A549 (cell line): Measurements from ENCODE around the gene DUSP2. TPM values are rescaled to one million over a fixed set of nuclear protein-coding genes. Genes with fewer than 3 reads are reported as not detected.

Source experiments
- ATAC-seq, 2 experiments: fragments of 200-7000 bp in 1 of 2; fragments of >200 bp in 1 of 2; cut with Nextera tagmentation in 1 of 2; cut with Tn5 transposase in 1 of 2; 3 replicates each; pipeline versions ENCODE4 v1.8.0 to v1.9.1; 2018 to 2020; ENCODE audit warnings: mild to moderate bottlenecking in 1 of 2, moderate library complexity in 1 of 2
- CTCF ChIA-PET: fragments of 300-600 bp; sonication (Branson Sonifier 250); formaldehyde crosslinking; extraction: SDS; loops from one replicate; lab custom pipeline; 2021; ENCODE audit warnings: antibody characterized with exemption, inconsistent platforms; lab: Yijun Ruan, JAX
- POLR2A ChIA-PET: fragments of 350-600 bp; formaldehyde crosslinking; extraction: SDS; loops from one replicate; lab custom pipeline; 2021; ENCODE audit warnings: antibody characterized with exemption, inconsistent platforms; lab: Yijun Ruan, JAX
- DNase-seq, 2 experiments: peaks; one replicate each; pipeline versions ENCODE4 v3.0.0 to v3.0.0-alpha.2; 2011 to 2016; ENCODE audit warnings: low read depth in 1 of 2, low spot score in 1 of 2
- FAIRE-seq: peaks from 2 replicates; lab custom pipeline; 2011; peaks lifted over from hg19 to GRCh38; lab: Jason Lieb, UNC
- H3K27ac ChIP-seq, 2 experiments: fragments of >200 bp; sonication (Bioruptor Twin); formaldehyde crosslinking; 3 replicates each; pipeline ENCODE4 v1.5.1; 2016 to 2017
- H3K4me1 ChIP-seq: fragments of >200 bp; sonication (Bioruptor Twin); formaldehyde crosslinking; 3 replicates; pipeline ENCODE4 v1.6.1; 2016
- H3K4me2 ChIP-seq: fragments of >200 bp; sonication (Bioruptor Twin); formaldehyde crosslinking; 3 replicates; pipeline ENCODE4 v1.6.1; 2016
- H3K4me3 ChIP-seq: fragments of >200 bp; sonication (Bioruptor Twin); formaldehyde crosslinking; 3 replicates; pipeline ENCODE4 v1.5.1; 2016
- H3K9me3 ChIP-seq: fragments of >200 bp; sonication (Bioruptor Twin); formaldehyde crosslinking; 3 replicates; pipeline ENCODE4 v1.6.1; 2016
- ATOH8 ChIP-seq: fragments of 250-450 bp; sonication (Bioruptor Pico); IDR thresholded peaks from 2 replicates; pipeline ENCODE4 v1.5.0; 2020; ENCODE audit warnings: low read depth, mild to moderate bottlenecking, moderate library complexity
- BHLHE40 ChIP-seq: IDR thresholded peaks from 2 replicates; pipeline ENCODE4 v1.6.1; 2012; ENCODE audit warnings: low read depth, low read length, inconsistent platforms
- CBX2 ChIP-seq: fragments of 200-600 bp; sonication (generic); IDR thresholded peaks from 2 replicates; pipeline ENCODE4 v1.6.1; 2016; ENCODE audit warnings: low read depth, mild to moderate bottlenecking, borderline replicate concordance
- CBX8 ChIP-seq: fragments of 200-600 bp; sonication (generic); IDR thresholded peaks from 2 replicates; pipeline ENCODE4 v1.6.1; 2016
- CHD2 ChIP-seq: fragments of 150-350 bp; IDR thresholded peaks from 2 replicates; pipeline ENCODE4 v1.6.1; 2014; ENCODE audit warnings: low read length; ENCODE audit not compliant: partially characterized antibody
- CHD4 ChIP-seq: fragments of 200-600 bp; sonication (generic); IDR thresholded peaks from 2 replicates; pipeline ENCODE4 v1.6.1; 2016; ENCODE audit warnings: antibody characterized with exemption, mild to moderate bottlenecking, borderline replicate concordance
- E2F6 ChIP-seq: IDR thresholded peaks from 2 replicates; pipeline ENCODE4 v1.6.1; 2012; ENCODE audit warnings: low read depth, borderline replicate concordance
- EP300 ChIP-seq, 2 experiments: fragments of >200 bp; sonication (Bioruptor Twin); formaldehyde crosslinking; IDR thresholded peaks; 2 replicates in 1 of 2; 3 replicates in 1 of 2; pipeline ENCODE4 v1.6.1; 2016 to 2017
- FOSB ChIP-seq: fragments of 250-450 bp; sonication (Bioruptor Pico); IDR thresholded peaks from 2 replicates; pipeline ENCODE4 v1.5.0; 2020; ENCODE audit warnings: mild to moderate bottlenecking, moderate library complexity
- HDAC2 ChIP-seq: fragments of 200-600 bp; sonication (generic); IDR thresholded peaks from 2 replicates; pipeline ENCODE4 v1.6.1; 2016
- HES2 ChIP-seq: fragments of >200 bp; sonication (Bioruptor Twin); formaldehyde crosslinking; IDR thresholded peaks from 2 replicates; pipeline ENCODE4 v1.6.1; 2016
- HEYL ChIP-seq: fragments of 250-450 bp; sonication (Bioruptor Pico); IDR thresholded peaks from 2 replicates; pipeline ENCODE4 v1.8.0; 2021; ENCODE audit warnings: mild to moderate bottlenecking, moderate library complexity
- HMGXB4 ChIP-seq: fragments of 250-450 bp; sonication (Bioruptor Pico); IDR thresholded peaks from 2 replicates; pipeline ENCODE4 v1.5.0; 2021; ENCODE audit warnings: mild to moderate bottlenecking, moderate library complexity, borderline replicate concordance
- HOXB13 ChIP-seq: fragments of 250-450 bp; sonication (Bioruptor Pico); IDR thresholded peaks from 2 replicates; pipeline ENCODE4 v1.5.0; 2020; ENCODE audit warnings: low read depth, mild to moderate bottlenecking, moderate library complexity
- JUN ChIP-seq, 2 experiments: fragments of >200 bp; sonication (Bioruptor Twin); formaldehyde crosslinking; IDR thresholded peaks; 2 replicates in 1 of 2; 3 replicates in 1 of 2; pipeline ENCODE4 v1.6.1; 2016 to 2017
- KDM5A ChIP-seq: fragments of 200-600 bp; sonication (generic); IDR thresholded peaks from 2 replicates; pipeline ENCODE4 v1.6.1; 2016; ENCODE audit warnings: antibody characterized with exemption, mild to moderate bottlenecking
- MAFK ChIP-seq: fragments of 450-650 bp; IDR thresholded peaks from 2 replicates; pipeline ENCODE4 v1.6.1; 2014; ENCODE audit not compliant: partially characterized antibody
- MYC ChIP-seq: IDR thresholded peaks from 2 replicates; pipeline ENCODE4 v1.6.1; 2012; ENCODE audit warnings: mild to moderate bottlenecking, inconsistent platforms, low read length, improper control_type of control experiment, borderline replicate concordance
- NFE2L2 ChIP-seq: fragments of 150-350 bp; conservative IDR thresholded peaks from 2 replicates; pipeline ENCODE4 v1.6.1; 2014; ENCODE audit warnings: low read length
- NPAS2 ChIP-seq: fragments of 250-450 bp; sonication (Bioruptor Pico); IDR thresholded peaks from 2 replicates; pipeline ENCODE4 v1.8.0; 2022; ENCODE audit warnings: mild to moderate bottlenecking, moderate library complexity, borderline replicate concordance
- NR3C1 ChIP-seq: fragments of >200 bp; sonication (Bioruptor Twin); formaldehyde crosslinking; IDR thresholded peaks from 3 replicates; pipeline ENCODE4 v1.6.1; 2017
- PHF8 ChIP-seq: fragments of 200-600 bp; sonication (generic); IDR thresholded peaks from 2 replicates; pipeline ENCODE4 v1.6.1; 2016; ENCODE audit warnings: low read depth, mild to moderate bottlenecking, antibody characterized with exemption, moderate library complexity, borderline replicate concordance
- POLR2AphosphoS2 ChIP-seq: conservative IDR thresholded peaks from 2 replicates; pipeline ENCODE4 v1.6.1; 2012; ENCODE audit warnings: low read length, improper control_type of control experiment, inconsistent platforms
- RCOR1 ChIP-seq: fragments of 150-350 bp; IDR thresholded peaks from 2 replicates; pipeline ENCODE4 v1.6.1; 2014; ENCODE audit warnings: antibody characterized with exemption, low read length, low read depth
- RFX5 ChIP-seq: fragments of 450-650 bp; IDR thresholded peaks from 2 replicates; pipeline ENCODE4 v1.7.1; 2014; ENCODE audit warnings: antibody characterized with exemption, mild to moderate bottlenecking, moderate library complexity
- TFCP2L1 ChIP-seq: fragments of 250-450 bp; sonication (Bioruptor Pico); IDR thresholded peaks from 2 replicates; pipeline ENCODE4 v1.5.0; 2021; ENCODE audit warnings: mild to moderate bottlenecking
- USF2 ChIP-seq: fragments of 450-650 bp; IDR thresholded peaks from 2 replicates; pipeline ENCODE4 v1.6.1; 2014; ENCODE audit warnings: antibody characterized with exemption
- WGBS: methylation state at CpG from one replicate; pipeline ENCODE4 v1.1.6; 2017; ENCODE audit errors: missing lambda C conversion rate; 5-methylcytosine and 5-hydroxymethylcytosine counted together
- polyA plus RNA-seq, 4 experiments: library from polyadenylated mRNA; depleted of rRNA in 3 of 4; stranded (reverse); fragments of >200 nt; fragmentation: RNase III in 1 of 4; extraction: RNeasy Plus Mini Kit Qiagen cat#74134 plus additional on column Dnase treatment in 1 of 4; gene quantifications; 2 replicates in 3 of 4; 3 replicates in 1 of 4; pipeline ENCODE4 v1.2.3, GENCODE V29; 2011 to 2017

Gene DUSP2
- polyA plus RNA-seq, 2 of the 4 experiments (the other 2 are of a cell fraction), result 0.26 to 0.27 TPM

- WGBS, result 88% methylated on average over 4 of the region's 6 CpGs
- ChIA-PET CTCF (interaction anchor here (15.3 kb wide), 1 partner anchor 10 kb away, joined by 126 read pairs; the partner anchor contains the start of gene ADRA2B), POLR2A (no interaction called here)
- ATAC-seq (no peak), FAIRE-seq (no peak), DNase-seq (no peak)
- peaks cover 12% of the 10 kb centered on the region for H3K9me3 ChIP-seq
- H3K27ac ChIP-seq, result no peak overlapping the region
- no peak for TF ChIP-seq CBX8
- TF ChIP-seq RCOR1, result no peak
- TF ChIP-seq CHD4, result no peak
- TF ChIP-seq NPAS2 (CRISPR knock-in tag), result no peak
- TF ChIP-seq HOXB13 (CRISPR knock-in tag), result no peak
- no peak for TF ChIP-seq HEYL (CRISPR knock-in tag)
- no peak for TF ChIP-seq TFCP2L1 (CRISPR knock-in tag)
- no peak for TF ChIP-seq HDAC2
- TF ChIP-seq EP300 (IDR thresholded peaks at IDR 0.05), result no peak
- no peak for TF ChIP-seq CHD2
- TF ChIP-seq MYC, result no peak
- H3K4me1 ChIP-seq, result no peaks in the 10 kb centered on the region
- H3K4me2 ChIP-seq, result no peak overlapping the region
- H3K4me3 ChIP-seq, result no peak overlapping the region
These were observed 40.8 kb downstream of the DUSP2 start for GRCh38 chr2:96104487-96104861.

- POLR2A ChIA-PET, result no interaction called here
- WGBS, result 51% methylated on average over 6 of the region's 6 CpGs
- H3K27ac ChIP-seq, result no peak overlapping the region
These were observed 41.3 kb downstream of the DUSP2 start for GRCh38 chr2:96103761-96104486.

GRCh38 chr2:96103187-96103601 is 42.0 kb downstream of the DUSP2 start:
- no peak overlapping the region for H3K4me2 ChIP-seq
- WGBS, result 78% methylated on average over 4 of the region's 8 CpGs
- H3K4me3 ChIP-seq, result no peak overlapping the region
- FAIRE-seq (no peak), DNase-seq (no peak), ATAC-seq (peak; percentile 52; a peak in 5 of 6 replicates)
- ChIA-PET CTCF (interaction anchor here (1.6 to 15.3 kb wide), 2 partner anchors 11 to 71 kb away, joined by 9 to 126 read pairs; partner anchors contain the start of gene ADRA2B), POLR2A (interaction anchor here (0.7 to 1.1 kb wide), 2 partner anchors 105 to 164 kb away, joined by 3 to 5 read pairs; partner anchors contain the start of gene STARD7)
- no peaks in the 10 kb centered on the region for H3K4me1 ChIP-seq
- H3K9me3 ChIP-seq, result peaks cover 12% of the 10 kb centered on the region
- TF ChIP-seq E2F6, result no peak
- no peak for TF ChIP-seq POLR2AphosphoS2
- no peak for TF ChIP-seq FOSB (CRISPR knock-in tag)
- TF ChIP-seq HMGXB4 (CRISPR knock-in tag), result no peak
- TF ChIP-seq HES2, result no peak
- TF ChIP-seq PHF8, result no peak
- no peak for TF ChIP-seq USF2
- TF ChIP-seq CBX2, result no peak
- no peak for TF ChIP-seq KDM5A
- no peak for TF ChIP-seq CBX8
- TF ChIP-seq CHD4, result no peak
- no peak for TF ChIP-seq NFE2L2
- no peak for TF ChIP-seq MAFK
- no peak overlapping the region for H3K27ac ChIP-seq

More at GRCh38 chr2:96103761-96104486, 41.3 kb downstream of the DUSP2 start:
- no peak overlapping the region for H3K4me3 ChIP-seq
- FAIRE-seq, result no peak
- TF ChIP-seq RFX5 (no peak), JUN (IDR thresholded peaks at IDR 0.05) (no peak), PHF8 (no peak), ATOH8 (CRISPR knock-in tag) (no peak), CHD4 (no peak), BHLHE40 (no peak), USF2 (no peak), NR3C1 (no peak), KDM5A (no peak)
- TF ChIP-seq, all 56 proteins: peak for 0
- ATAC-seq, result no peak
- CTCF ChIA-PET, result interaction anchor here (15.3 kb wide), 1 partner anchor 11 kb away, joined by 126 read pairs; the partner anchor contains the start of gene ADRA2B
- peaks cover 12% of the 10 kb centered on the region for H3K9me3 ChIP-seq
- H3K4me2 ChIP-seq, result no peak overlapping the region
- no peak for DNase-seq
- no peaks in the 10 kb centered on the region for H3K4me1 ChIP-seq
